Ascending aorta (tissue), 2 donors: ENCODE results near the gene ERAL1. TPM values are rescaled to one million over a fixed set of nuclear protein-coding genes. Genes with fewer than 3 reads are reported as not detected.

Experiments used
- DNase-seq, 2 donors: peaks; one replicate each; pipeline ENCODE4 v3.0.0-alpha.2; 2019; ENCODE audit warnings: low spot score in 2 of 2
- H3K27ac ChIP-seq, 2 donors: fragments of 200-600 bp; sonication (generic); one replicate each; pipeline ENCODE4 v1.5.1; 2016 to 2017; ENCODE audit warnings: mild to moderate bottlenecking in 1 of 2
- H3K27me3 ChIP-seq: fragments of 200-600 bp; sonication (generic); one replicate; pipeline ENCODE4 v1.5.1; 2017
- H3K36me3 ChIP-seq, 2 donors: fragments of 200-600 bp; sonication (generic); one replicate each; pipeline ENCODE4 v1.5.1; 2016
- H3K4me1 ChIP-seq, 2 donors: fragments of 200-600 bp; sonication (generic); one replicate each; pipeline ENCODE4 v1.5.1; 2016 to 2017; ENCODE audit warnings: mild to moderate bottlenecking in 1 of 2
- H3K4me3 ChIP-seq, 2 donors: fragments of 200-600 bp; sonication (generic); one replicate each; pipeline ENCODE4 v1.5.1; 2016 to 2017; ENCODE audit warnings: mild to moderate bottlenecking in 1 of 2
- H3K9me3 ChIP-seq, 2 donors: fragments of 200-600 bp; sonication (generic); one replicate each; pipeline ENCODE4 v1.5.1; 2016
- CTCF ChIP-seq, 3 experiments: fragments of 200-600 bp in 2 of 3; fragments of 450-650 bp in 1 of 3; sonication (generic) in 2 of 3; IDR thresholded peaks; one replicate each; pipeline ENCODE4 v1.5.1; 2016 to 2019; ENCODE audit warnings: antibody characterized with exemption in 3 of 3, mild to moderate bottlenecking in 1 of 3, moderate library complexity in 1 of 3
- intact Hi-C: fragments of 100-400 bp; cut with DNase I; formaldehyde crosslinking; loops from one replicate; pipeline ENCODE4 v1.15.1; 2023
- total RNA-seq: library from RNA; depleted of rRNA; stranded (reverse); fragments of >200 nt; gene quantifications from one replicate; pipeline ENCODE4 v1.1.0, GENCODE V29; 2016

ERAL1 gene
- total RNA-seq, 1 donor from 2014 or later = 5.7 TPM

DNA sequence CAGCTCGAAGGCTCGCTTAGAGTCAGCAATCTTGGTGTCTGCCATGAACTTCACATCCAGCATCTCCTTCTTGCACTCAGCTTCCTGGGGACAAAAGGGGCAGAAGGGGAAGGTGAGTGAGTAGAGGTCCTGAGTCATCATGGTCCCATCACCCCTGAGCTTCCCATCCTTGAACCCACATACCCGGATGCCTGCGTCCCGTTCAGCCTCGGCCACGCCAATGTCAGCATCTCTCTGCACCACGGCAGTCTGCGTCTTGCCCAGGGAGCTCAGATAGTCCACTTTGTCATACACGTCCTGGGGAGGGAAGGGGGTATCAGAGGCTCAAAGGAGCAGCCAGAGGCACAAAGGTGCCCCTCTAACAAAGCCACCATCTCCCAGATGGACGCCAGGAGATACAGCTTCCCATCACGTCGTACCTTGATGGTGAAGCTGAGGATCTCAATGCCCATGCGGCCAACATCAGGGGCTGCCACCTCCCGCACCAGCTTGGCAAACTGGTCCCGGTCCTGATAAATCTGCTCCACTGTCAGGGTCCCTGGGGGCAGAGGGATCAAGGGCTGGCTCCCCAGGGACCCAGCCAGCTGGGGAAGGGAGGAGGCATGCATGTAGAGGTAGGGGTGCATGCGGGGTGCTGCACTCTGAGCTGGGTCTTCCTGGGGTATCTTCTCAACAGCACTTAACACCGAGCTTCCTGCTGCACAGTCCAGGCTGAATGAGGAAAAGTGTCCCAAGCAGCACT, 27.5 kb downstream of the ERAL1 start:
- DNase-seq = no peak
- H3K4me1 ChIP-seq = no peaks in the 10 kb centered on the region
- intact Hi-C loops = no loop called here
- H3K27me3 ChIP-seq = no peaks in the 10 kb centered on the region
- no peaks in the 10 kb centered on the region for H3K9me3 ChIP-seq
- H3K4me3 ChIP-seq = no peak overlapping the region
- H3K36me3 ChIP-seq = peaks cover 78 to 92% of the 10 kb centered on the region in 2 donors
- H3K27ac ChIP-seq = no peak overlapping the region
- no peak for TF ChIP-seq CTCF (IDR thresholded peaks at IDR 0.05)

DNA sequence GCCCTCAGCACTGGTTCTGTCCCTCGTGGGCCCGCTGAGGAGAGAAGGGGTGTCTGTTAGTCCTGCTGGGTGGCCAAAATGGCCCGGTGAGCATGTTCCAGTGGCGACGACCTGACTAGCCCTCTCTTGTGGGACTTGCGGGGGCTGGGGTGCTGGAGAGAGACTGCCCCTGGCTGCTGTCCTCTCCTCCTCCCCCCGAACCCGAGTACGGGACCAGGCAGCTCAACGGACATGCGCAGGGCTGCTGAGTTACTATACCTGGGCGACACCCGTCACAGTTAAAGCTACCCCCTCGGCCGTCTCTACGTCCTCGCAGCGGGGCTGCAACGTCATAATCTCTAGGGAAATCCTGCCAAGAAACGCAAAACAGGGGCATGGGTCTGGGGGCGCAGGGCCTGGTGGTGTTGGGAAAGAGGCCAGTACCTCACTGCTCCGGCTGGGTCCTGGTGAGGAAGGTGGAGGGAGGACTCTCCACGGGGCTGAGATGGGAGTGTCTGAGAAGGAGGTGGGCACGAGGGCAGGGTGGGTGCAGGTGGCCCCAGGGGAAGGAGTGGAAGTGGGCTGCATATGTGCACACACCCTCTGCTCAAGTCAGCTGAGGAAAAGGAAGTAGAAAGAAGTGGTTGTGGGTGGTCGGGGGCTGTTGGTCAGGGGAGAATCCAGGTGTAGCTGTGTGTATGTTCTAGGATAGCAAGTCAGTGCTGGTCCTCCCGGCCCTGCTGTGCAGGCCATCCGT, 29.3 kb downstream of the ERAL1 start:
- Histone ChIP-seq H3K27ac (no peak overlapping the region), H3K9me3 (no peaks in the 10 kb centered on the region), H3K36me3 (peaks cover 81 to 89% of the 10 kb centered on the region in 2 donors), H3K4me3 (no peak overlapping the region), H3K4me1 (no peaks in the 10 kb centered on the region), H3K27me3 (no peaks in the 10 kb centered on the region)
- no peak for DNase-seq
- no peak for TF ChIP-seq CTCF (IDR thresholded peaks at IDR 0.05)
- intact Hi-C loops = no loop called here

DNA sequence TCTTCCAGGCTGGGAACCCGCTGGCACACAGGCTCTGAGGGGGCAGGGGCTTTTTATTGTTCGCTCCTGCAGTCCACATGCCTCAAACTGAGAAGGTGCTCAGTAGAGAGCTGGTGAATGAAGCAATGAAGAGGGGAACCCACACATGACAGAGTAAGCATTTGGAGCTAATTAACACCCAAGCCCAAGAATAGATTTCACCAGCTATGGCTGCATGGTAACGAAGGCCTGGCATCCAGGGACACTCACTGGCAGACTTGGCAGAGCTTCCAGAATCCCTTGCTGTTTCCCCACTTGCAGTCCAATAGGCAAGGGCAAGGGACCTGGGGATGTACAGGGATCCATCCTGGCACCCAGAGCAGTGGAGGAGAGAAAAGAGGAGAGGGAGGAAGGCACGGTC, 30.5 kb downstream of the ERAL1 start:
- peaks cover 68 to 77% of the 10 kb centered on the region in 2 donors for H3K36me3 ChIP-seq
- H3K27me3 ChIP-seq = no peaks in the 10 kb centered on the region
- no peaks in the 10 kb centered on the region for H3K9me3 ChIP-seq
- H3K4me1 ChIP-seq = peaks cover 0 to 2% of the 10 kb centered on the region in 2 donors
- no peak overlapping the region for H3K27ac ChIP-seq
- DNase-seq = no peak
- intact Hi-C loops = no loop called here
- no peak for TF ChIP-seq CTCF (IDR thresholded peaks at IDR 0.05)
- H3K4me3 ChIP-seq = no peak overlapping the region

GRCh38 chr17:28885951-28886350, 31.1 kb downstream of the ERAL1 start:
- Histone ChIP-seq H3K27ac (no peak overlapping the region), H3K36me3 (peaks cover 63 to 71% of the 10 kb centered on the region in 2 donors), H3K9me3 (no peaks in the 10 kb centered on the region), H3K4me3 (no peak overlapping the region), H3K27me3 (no peaks in the 10 kb centered on the region), H3K4me1 (peaks cover 0 to 2% of the 10 kb centered on the region in 2 donors)
- intact Hi-C loops = no loop called here
- TF ChIP-seq CTCF (IDR thresholded peaks at IDR 0.05) = no peak
- no peak for DNase-seq

- Histone ChIP-seq H3K27me3 (no peaks in the 10 kb centered on the region), H3K36me3 (peaks cover 42 to 51% of the 10 kb centered on the region in 2 donors), H3K27ac (no peak overlapping the region), H3K4me1 (peaks cover 2 to 13% of the 10 kb centered on the region in 2 donors), H3K4me3 (no peak overlapping the region), H3K9me3 (no peaks in the 10 kb centered on the region)
- DNase-seq = no peak
- intact Hi-C loops = no loop called here
- no peak for TF ChIP-seq CTCF (IDR thresholded peaks at IDR 0.05)
Observed at GRCh38 chr17:28887871-28888471, 33.2 kb downstream of the ERAL1 start.
